A673 (cell line): Measurements from ENCODE around the gene TMEM232.

Experiments used
- CTCF ChIP-seq: fragments of 300-800, 200-600 bp; sonication (generic); conservative IDR thresholded peaks from 2 replicates; pipeline ENCODE4 v1.5.1; 2017; ENCODE audit warnings: low read depth, mild to moderate bottlenecking, antibody characterized with exemption, low read length, moderate library complexity, mixed read lengths
- EZH2 ChIP-seq: fragments of 200-600 bp; sonication (generic); IDR thresholded peaks from 2 replicates; pipeline ENCODE4 v1.6.1; 2017; ENCODE audit warnings: borderline replicate concordance, low read depth, mild to moderate bottlenecking, mixed read lengths, antibody characterized with exemption, low read length; ENCODE audit not compliant: poor library complexity, severe bottlenecking

DNA sequence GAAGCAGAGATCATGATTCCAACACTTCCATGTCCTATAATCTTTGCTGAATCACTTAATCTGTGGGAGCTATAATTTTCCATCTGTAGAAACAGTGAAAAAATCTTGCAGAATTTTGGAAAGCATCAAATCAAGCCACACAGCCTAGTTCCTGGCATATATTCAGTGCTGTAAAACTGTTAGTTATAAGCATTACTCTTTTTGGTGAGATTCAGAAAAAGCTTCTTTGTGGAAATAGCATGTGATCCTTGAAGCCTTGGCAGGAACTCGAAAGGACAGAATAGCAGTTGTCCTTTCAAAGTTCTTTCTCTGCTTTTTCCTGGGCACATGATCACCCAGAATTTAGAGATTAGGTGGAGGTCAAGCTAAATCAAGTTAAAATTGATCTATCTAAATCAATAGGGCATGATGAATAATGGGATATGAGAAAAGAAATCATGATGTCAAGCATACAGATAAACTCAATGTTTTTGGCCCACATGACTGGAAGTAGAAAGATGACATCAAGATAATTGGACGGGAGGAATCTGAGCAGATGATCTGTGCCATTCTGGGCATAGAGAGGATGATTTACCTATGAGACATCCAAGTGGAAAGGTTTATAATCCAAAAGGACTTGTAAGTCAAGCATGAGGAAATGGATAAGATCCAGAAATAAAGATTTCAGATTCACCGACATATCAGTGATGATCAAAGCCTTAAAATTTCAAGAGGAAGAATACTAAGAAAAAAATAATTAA, 73.1 kb downstream of the TMEM232 start:
- no peak for TF ChIP-seq CTCF
- TF ChIP-seq EZH2 = no peak
